ENCODE data around the gene FMN1. TPM values are rescaled to one million over a fixed set of nuclear protein-coding genes. Genes with fewer than 3 reads are reported as not detected.

FMN1 gene
- polyA plus RNA-seq, 3 donors: 0.28 to 3.7 (median 0.34) TPM

DNA sequence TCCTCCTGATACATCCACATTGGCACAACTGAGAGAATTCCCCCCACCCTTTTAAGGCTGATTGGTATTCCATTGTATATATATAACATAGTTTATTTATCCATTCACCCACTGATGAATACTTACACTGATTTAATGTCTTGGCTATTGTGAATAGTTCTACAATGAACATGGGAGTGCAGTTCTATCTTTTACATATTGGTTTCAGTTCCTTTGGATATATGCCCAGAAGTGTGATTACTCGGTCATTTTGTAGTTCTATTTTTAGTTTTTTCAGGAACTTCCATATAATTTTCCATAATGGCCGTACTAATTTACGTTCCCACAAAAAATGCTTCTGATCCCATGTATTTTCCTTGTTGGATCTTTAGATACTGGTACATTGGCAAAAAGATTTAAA is 135.3 kb downstream of the FMN1 start:
- Histone ChIP-seq H3K9ac (ENCODE audit: insufficient read depth, low read length, poor library complexity, severe bottlenecking) (no peak overlapping the region), H4K20me1 (ENCODE audit: insufficient read depth, low read length) (peaks cover 4% of the 10 kb centered on the region), H3K27ac (ENCODE audit: low read depth in 1 of 2, low read length in 2 of 2) (no peak overlapping the region), H3K79me2 (ENCODE audit: insufficient read depth, low read length) (no peaks in the 10 kb centered on the region), H3K27me3 (ENCODE audit: control insufficient read depth in 2 of 2, insufficient read depth in 2 of 2, low read length in 2 of 2) (no peaks in the 10 kb centered on the region), H3K9me3 (replicated peaks in 1 of 2; ENCODE audit: control insufficient read depth in 1 of 2, insufficient read depth in 1 of 2, low read length in 2 of 2) (no peaks in the 10 kb centered on the region), H3K36me3 (replicated peaks in 1 of 2; ENCODE audit: control insufficient read depth in 1 of 2, insufficient read depth in 2 of 2, low read length in 2 of 2) (peaks cover 0 to under 1% of the 10 kb centered on the region in 2 donors), H3K4me2 (replicated peaks; ENCODE audit: extremely low read depth, low read length, poor library complexity, severe bottlenecking) (no peak overlapping the region), H3K4me3 (replicated peaks in 1 of 3; ENCODE audit: low read depth in 2 of 3, low read length in 3 of 3) (no peak overlapping the region), H2AFZ (ENCODE audit: insufficient read depth, low read depth, low read length, poor library complexity, severe bottlenecking) (no peak overlapping the region), H3K4me1 (ENCODE audit: control insufficient read depth in 1 of 2, insufficient read depth in 2 of 2, low read length in 2 of 2) (no peaks in the 10 kb centered on the region)
- H3K36me3 Mint-ChIP-seq: peaks cover 10 to 22% of the 10 kb centered on the region in 2 donors
- no peak overlapping the region for H3K27ac Mint-ChIP-seq
- H3K4me1 Mint-ChIP-seq: peaks cover 4% of the 10 kb centered on the region
- H3K9me3 Mint-ChIP-seq: peaks cover 0 to 3% (median 0%) of the 10 kb centered on the region in 7 donors
- intact Hi-C loops (cut with micrococcal nuclease): loop anchor here in 1 of 2 donors (10.0 kb wide), 1 partner anchor 56 kb away; no protein-coding TSS in a partner anchor
- WGBS (ENCODE audit: insufficient coverage): no CpG with 5 or more reads among the region's 3 CpGs
- DNase-seq: no peak
- TF ChIP-seq, protein P1, sequence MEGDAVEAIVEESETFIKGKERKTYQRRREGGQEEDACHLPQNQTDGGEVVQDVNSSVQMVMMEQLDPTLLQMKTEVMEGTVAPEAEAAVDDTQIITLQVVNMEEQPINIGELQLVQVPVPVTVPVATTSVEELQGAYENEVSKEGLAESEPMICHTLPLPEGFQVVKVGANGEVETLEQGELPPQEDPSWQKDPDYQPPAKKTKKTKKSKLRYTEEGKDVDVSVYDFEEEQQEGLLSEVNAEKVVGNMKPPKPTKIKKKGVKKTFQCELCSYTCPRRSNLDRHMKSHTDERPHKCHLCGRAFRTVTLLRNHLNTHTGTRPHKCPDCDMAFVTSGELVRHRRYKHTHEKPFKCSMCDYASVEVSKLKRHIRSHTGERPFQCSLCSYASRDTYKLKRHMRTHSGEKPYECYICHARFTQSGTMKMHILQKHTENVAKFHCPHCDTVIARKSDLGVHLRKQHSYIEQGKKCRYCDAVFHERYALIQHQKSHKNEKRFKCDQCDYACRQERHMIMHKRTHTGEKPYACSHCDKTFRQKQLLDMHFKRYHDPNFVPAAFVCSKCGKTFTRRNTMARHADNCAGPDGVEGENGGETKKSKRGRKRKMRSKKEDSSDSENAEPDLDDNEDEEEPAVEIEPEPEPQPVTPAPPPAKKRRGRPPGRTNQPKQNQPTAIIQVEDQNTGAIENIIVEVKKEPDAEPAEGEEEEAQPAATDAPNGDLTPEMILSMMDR (IDR thresholded peaks at IDR 0.05): no peak
- H3K4me3 Mint-ChIP-seq: no peak overlapping the region
- peaks cover 0 to 3% (median 1%) of the 10 kb centered on the region in 3 donors for H3K27me3 Mint-ChIP-seq (ENCODE audit: low read depth in 3 of 3)

DNA sequence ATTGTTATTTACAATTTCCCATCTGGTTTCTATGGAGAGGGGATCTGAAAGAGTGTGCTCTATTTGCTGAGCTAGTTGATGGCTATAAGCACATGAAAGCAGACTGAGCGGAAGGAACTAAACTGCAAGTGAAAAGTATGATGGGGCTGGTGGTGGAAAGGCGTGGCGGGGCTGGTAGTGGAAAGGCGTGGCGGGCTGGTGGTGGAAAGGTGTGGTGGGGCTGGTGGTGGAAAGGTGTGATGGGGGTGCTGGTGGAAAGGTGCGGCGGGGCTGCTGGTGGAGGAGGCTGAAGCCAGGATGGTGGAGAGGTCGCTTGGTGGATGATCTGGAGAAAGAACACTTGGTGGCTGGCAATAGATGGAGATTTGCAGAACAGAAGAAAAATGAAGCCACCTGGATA is 136.7 kb downstream of the FMN1 start:
- no peak overlapping the region for H3K9ac ChIP-seq (ENCODE audit: insufficient read depth, low read length, poor library complexity, severe bottlenecking)
- H3K27ac Mint-ChIP-seq: no peak overlapping the region
- peaks cover 0 to 5% (median under 1%) of the 10 kb centered on the region in 7 donors for H3K9me3 Mint-ChIP-seq
- no peak for DNase-seq
- no peak overlapping the region for H3K4me3 ChIP-seq (replicated peaks in 1 of 3; ENCODE audit: low read depth in 2 of 3, low read length in 3 of 3)
- peaks cover 4% of the 10 kb centered on the region for H3K4me1 Mint-ChIP-seq
- TF ChIP-seq, protein P1 (IDR thresholded peaks at IDR 0.05): no peak
- H4K20me1 ChIP-seq (ENCODE audit: insufficient read depth, low read length): peaks cover 4% of the 10 kb centered on the region
- intact Hi-C loops (cut with micrococcal nuclease): loop anchor here in 1 of 2 donors (10.0 kb wide), 1 partner anchor 57 kb away; no protein-coding TSS in a partner anchor
- H3K27me3 Mint-ChIP-seq (ENCODE audit: low read depth in 3 of 3): peaks cover 0 to 2% (median 2%) of the 10 kb centered on the region in 3 donors
- no peak overlapping the region for H2AFZ ChIP-seq (ENCODE audit: insufficient read depth, low read depth, low read length, poor library complexity, severe bottlenecking)
- 100% methylated on average over 6 of the region's 8 CpGs for WGBS (ENCODE audit: insufficient coverage)
- H3K4me2 ChIP-seq (replicated peaks; ENCODE audit: extremely low read depth, low read length, poor library complexity, severe bottlenecking): no peak overlapping the region
- no peaks in the 10 kb centered on the region for H3K4me1 ChIP-seq (ENCODE audit: control insufficient read depth in 1 of 2, insufficient read depth in 2 of 2, low read length in 2 of 2)
- H3K27me3 ChIP-seq (ENCODE audit: control insufficient read depth in 2 of 2, insufficient read depth in 2 of 2, low read length in 2 of 2): no peaks in the 10 kb centered on the region
- H3K27ac ChIP-seq (ENCODE audit: low read depth in 1 of 2, low read length in 2 of 2): no peak overlapping the region
- no peaks in the 10 kb centered on the region for H3K9me3 ChIP-seq (replicated peaks in 1 of 2; ENCODE audit: control insufficient read depth in 1 of 2, insufficient read depth in 1 of 2, low read length in 2 of 2)
- peaks cover 2 to 11% of the 10 kb centered on the region in 2 donors for H3K36me3 Mint-ChIP-seq
- H3K79me2 ChIP-seq (ENCODE audit: insufficient read depth, low read length): no peaks in the 10 kb centered on the region
- no peaks in the 10 kb centered on the region for H3K36me3 ChIP-seq (replicated peaks in 1 of 2; ENCODE audit: control insufficient read depth in 1 of 2, insufficient read depth in 2 of 2, low read length in 2 of 2)
- no peak overlapping the region for H3K4me3 Mint-ChIP-seq
